GM21367 (cell line): Measurements from ENCODE around the gene JAKMIP1.
"Not testable (repeated sequence)": the region's sequence is repeated elsewhere in the genome, so short reads cannot be mapped to it uniquely, and the experiment has no call there.

Experiments
- ATAC-seq: cut with Tn5 transposase; IDR thresholded peaks from one replicate; pipeline ENCODE4 v1.9.1; 2021; ENCODE audit not compliant: unreplicated experiment

JAKMIP1 gene

GRCh38 chr4:6021831-6022606 lies 178.3 kb downstream of the JAKMIP1 start:
- ATAC-seq: no peak

GRCh38 chr4:6020613-6021012 lies 179.7 kb downstream of the JAKMIP1 start:
- no peak for ATAC-seq

GRCh38 chr4:6019316-6020263 lies 180.8 kb downstream of the JAKMIP1 start:
- ATAC-seq: no peak

GRCh38 chr4:6018331-6018730 lies 182.0 kb downstream of the JAKMIP1 start, which contains the start of gene C4orf50:
Gene C4orf50 (minus strand): TSS chr4:6018431.
- no peak for ATAC-seq

- ATAC-seq: no peak
Measured at GRCh38 chr4:6017800-6018199, 182.5 kb downstream of the JAKMIP1 start.

- ATAC-seq: no peak
Measured at GRCh38 chr4:6017030-6017429, 183.3 kb downstream of the JAKMIP1 start.

- no peak for ATAC-seq
Measured at GRCh38 chr4:6013564-6013963, 186.8 kb downstream of the JAKMIP1 start.

GRCh38 chr4:6012200-6012599 lies 188.1 kb downstream of the JAKMIP1 start:
- no peak for ATAC-seq

- ATAC-seq: no peak
Measured at GRCh38 chr4:6011686-6012085, 188.7 kb downstream of the JAKMIP1 start.

GRCh38 chr4:6011271-6011671 lies 189.1 kb downstream of the JAKMIP1 start:
- ATAC-seq: no peak

GRCh38 chr4:6010789-6011188 lies 189.6 kb downstream of the JAKMIP1 start:
- ATAC-seq: no peak

- ATAC-seq: no peak
Measured at GRCh38 chr4:6009452-6009851, 190.9 kb downstream of the JAKMIP1 start.

GRCh38 chr4:6008766-6009385 lies 191.5 kb downstream of the JAKMIP1 start:
- no peak for ATAC-seq

GRCh38 chr4:6008092-6008551 lies 192.2 kb downstream of the JAKMIP1 start:
- ATAC-seq: no peak

GRCh38 chr4:6005175-6005574 lies 195.2 kb downstream of the JAKMIP1 start:
- ATAC-seq: no peak

- not testable (repeated sequence) for ATAC-seq
Measured at GRCh38 chr4:6003485-6003884, 196.9 kb downstream of the JAKMIP1 start.

GRCh38 chr4:6002926-6003325 lies 197.4 kb downstream of the JAKMIP1 start:
- no peak for ATAC-seq

- no peak for ATAC-seq
Measured at GRCh38 chr4:6002492-6002833, 197.9 kb downstream of the JAKMIP1 start.

GRCh38 chr4:6001680-6002491 lies 198.5 kb downstream of the JAKMIP1 start:
- ATAC-seq: no peak

- ATAC-seq: no peak
Measured at GRCh38 chr4:5999830-6000365, 200.5 kb downstream of the JAKMIP1 start.
